Neural cell (in vitro differentiated cells): ENCODE results near the gene PTCD2.

ENCODE experiments used
- CTCF ChIP-seq: fragments of 450-650 bp; IDR thresholded peaks from 2 replicates; pipeline ENCODE4 v1.5.1; 2014; ENCODE audit warnings: antibody characterized with exemption, mild to moderate bottlenecking, moderate library complexity; ENCODE audit not compliant: poor library complexity, severe bottlenecking
- EZH2 ChIP-seq: fragments of 200-600, 300-800 bp; shearing (Covaris generic), sonication (generic); IDR thresholded peaks from 2 replicates; pipeline ENCODE4 v1.6.1; 2014; ENCODE audit warnings: antibody characterized with exemption, low read length, borderline replicate concordance, mild to moderate bottlenecking; ENCODE audit not compliant: insufficient read depth, poor library complexity, severe bottlenecking
- POLR2AphosphoS5 ChIP-seq: IDR thresholded peaks from 2 replicates; pipeline ENCODE4 v1.6.1; 2012

GRCh38 chr5:72383726-72384125 is 63.6 kb downstream of the PTCD2 start:
- TF ChIP-seq CTCF (no peak), EZH2 (no peak), POLR2AphosphoS5 (no peak)
